Osteocyte (in vitro differentiated cells): ENCODE results near the gene COL4A2. TPM values are rescaled to one million over a fixed set of nuclear protein-coding genes. Genes with fewer than 3 reads are reported as not detected.

Source experiments
- DNase-seq: peaks from one replicate; pipeline ENCODE4 v3.0.0; 2021; ENCODE audit warnings: mixed read lengths; ENCODE audit not compliant: unreplicated experiment; ENCODE audit errors: extremely low spot score
- H3K27ac Mint-ChIP-seq: one replicate; pipeline ENCODE4 v1.8.0; 2021; ENCODE audit warnings: mild to moderate bottlenecking, mixed read lengths; ENCODE audit not compliant: unreplicated experiment
- H3K27me3 Mint-ChIP-seq: one replicate; pipeline ENCODE4 v1.8.0; 2021; ENCODE audit warnings: mixed read lengths; ENCODE audit not compliant: unreplicated experiment
- H3K36me3 Mint-ChIP-seq: one replicate; pipeline ENCODE4 v1.8.0; 2021; ENCODE audit warnings: mixed read lengths; ENCODE audit not compliant: unreplicated experiment
- H3K4me1 Mint-ChIP-seq: one replicate; pipeline ENCODE4 v1.8.0; 2021; ENCODE audit warnings: mixed read lengths; ENCODE audit not compliant: unreplicated experiment
- H3K4me3 Mint-ChIP-seq: one replicate; pipeline ENCODE4 v1.8.0; 2021; ENCODE audit warnings: mild to moderate bottlenecking, moderate library complexity, mixed read lengths; ENCODE audit not compliant: unreplicated experiment
- H3K9me3 Mint-ChIP-seq: one replicate; pipeline ENCODE4 v1.8.0; 2021; ENCODE audit warnings: mixed read lengths; ENCODE audit not compliant: unreplicated experiment
- CTCF ChIP-seq: fragments of 200-600 bp; sonication (generic); IDR thresholded peaks from 2 replicates; pipeline ENCODE4 v1.5.0; 2021; ENCODE audit warnings: antibody characterized with exemption, mild to moderate bottlenecking, moderate library complexity
- total RNA-seq: library from RNA; stranded (reverse); gene quantifications from 2 replicates; pipeline ENCODE4 v1.2.1, GENCODE V29; 2021

The COL4A2 gene
- total RNA-seq, 1 donor from 2014 or later, result 2,001 TPM

- Mint-ChIP-seq H3K36me3 (peaks cover 38% of the 10 kb centered on the region), H3K27ac (peak overlapping the region; percentile 98), H3K27me3 (no peaks in the 10 kb centered on the region), H3K9me3 (no peaks in the 10 kb centered on the region), H3K4me3 (no peak overlapping the region), H3K4me1 (peaks cover 97% of the 10 kb centered on the region)
- DNase-seq, result no peak
- no peak for TF ChIP-seq CTCF
Observed at GRCh38 chr13:110400786-110401533, 93.9 kb downstream of the COL4A2 start.

DNA sequence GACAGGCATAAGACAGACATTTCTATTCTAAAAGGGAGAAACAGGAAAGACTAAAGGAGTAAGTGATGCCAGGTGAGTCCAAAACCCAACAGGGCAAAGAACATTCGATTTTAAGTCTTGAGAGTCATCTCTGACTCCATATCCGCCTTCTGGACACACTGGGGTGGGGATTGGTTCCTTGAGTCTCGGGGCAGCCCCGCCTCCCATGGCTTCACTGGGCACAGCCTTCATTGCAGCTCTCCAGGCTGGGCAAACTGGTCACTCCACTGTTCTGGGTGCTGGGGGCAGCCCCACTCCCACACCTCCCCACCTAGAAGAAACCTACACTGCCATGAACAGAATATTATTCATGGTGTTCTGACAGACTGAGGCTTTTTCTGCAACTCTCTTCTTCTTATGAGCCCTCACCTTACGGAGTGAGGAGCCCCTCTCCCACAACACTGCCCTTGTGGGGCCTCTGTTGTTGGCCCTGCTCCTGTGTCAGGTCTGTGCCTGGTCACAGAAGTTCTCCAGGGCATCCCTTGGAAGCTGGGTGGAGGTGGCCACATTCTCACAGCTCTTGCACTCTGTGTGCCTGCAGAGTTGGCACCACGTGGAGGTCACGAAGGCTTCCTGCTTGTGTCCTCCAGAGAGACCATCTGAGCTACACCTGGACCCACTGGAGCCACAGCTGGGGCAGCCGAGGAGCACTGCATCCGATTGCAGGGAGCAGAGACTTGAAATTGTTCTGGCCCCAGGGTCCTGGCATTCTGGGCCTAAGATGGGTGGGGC, 95.4 kb downstream of the COL4A2 start:
- H3K4me3 Mint-ChIP-seq, result no peak overlapping the region
- H3K27me3 Mint-ChIP-seq, result no peaks in the 10 kb centered on the region
- peak overlapping the region; percentile 98 for H3K27ac Mint-ChIP-seq
- TF ChIP-seq CTCF, result no peak
- peaks cover 97% of the 10 kb centered on the region for H3K4me1 Mint-ChIP-seq
- H3K9me3 Mint-ChIP-seq, result no peaks in the 10 kb centered on the region
- H3K36me3 Mint-ChIP-seq, result peaks cover 43% of the 10 kb centered on the region
- DNase-seq, result no peak

- no peaks in the 10 kb centered on the region for H3K27me3 Mint-ChIP-seq
- peaks cover 94% of the 10 kb centered on the region for H3K4me1 Mint-ChIP-seq
- peak overlapping the region; percentile 98 for H3K27ac Mint-ChIP-seq
- DNase-seq, result no peak
- no peak for TF ChIP-seq CTCF
- no peak overlapping the region for H3K4me3 Mint-ChIP-seq
- peaks cover 46% of the 10 kb centered on the region for H3K36me3 Mint-ChIP-seq
- no peaks in the 10 kb centered on the region for H3K9me3 Mint-ChIP-seq
Observed at GRCh38 chr13:110403315-110403714, 96.2 kb downstream of the COL4A2 start.

GRCh38 chr13:110403721-110404120, 96.6 kb downstream of the COL4A2 start:
- Mint-ChIP-seq H3K36me3 (peaks cover 46% of the 10 kb centered on the region), H3K4me3 (no peak overlapping the region), H3K4me1 (peaks cover 94% of the 10 kb centered on the region), H3K27ac (peak overlapping the region; percentile 98), H3K27me3 (no peaks in the 10 kb centered on the region), H3K9me3 (no peaks in the 10 kb centered on the region)
- no peak for DNase-seq
- no peak for TF ChIP-seq CTCF

- Mint-ChIP-seq H3K9me3 (no peaks in the 10 kb centered on the region), H3K4me1 (peaks cover 95% of the 10 kb centered on the region), H3K27ac (peak overlapping the region; percentile 98), H3K36me3 (peaks cover 48% of the 10 kb centered on the region), H3K4me3 (no peak overlapping the region), H3K27me3 (no peaks in the 10 kb centered on the region)
- TF ChIP-seq CTCF, result no peak
- no peak for DNase-seq
Observed at GRCh38 chr13:110404321-110404720, 97.2 kb downstream of the COL4A2 start.
